T-helper 2 cell treated with Interferon-gamma antibody and Interleukin-4, amounts not matched to agents 100 ng/mL and 5 ng/mL, for 36 hours (primary cell): ENCODE results near the gene ZNF277. TPM values are rescaled to one million over a fixed set of nuclear protein-coding genes. Genes with fewer than 3 reads are reported as not detected.

Experiments used
- intact Hi-C: fragments of 100-400 bp; cut with micrococcal nuclease; formaldehyde crosslinking; loops from one replicate; pipeline ENCODE4 v1.15.1; 2023
- total RNA-seq: library from RNA; stranded (reverse); gene quantifications from 2 replicates; pipeline ENCODE4 v1.2.3, GENCODE V29; 2022

Gene ZNF277
- total RNA-seq, 1 donor from 2014 or later, result 15.7 TPM

- intact Hi-C loops, result no loop called here
These were observed 46.2 kb downstream of the ZNF277 start for GRCh38 chr7:112252691-112253090.

DNA sequence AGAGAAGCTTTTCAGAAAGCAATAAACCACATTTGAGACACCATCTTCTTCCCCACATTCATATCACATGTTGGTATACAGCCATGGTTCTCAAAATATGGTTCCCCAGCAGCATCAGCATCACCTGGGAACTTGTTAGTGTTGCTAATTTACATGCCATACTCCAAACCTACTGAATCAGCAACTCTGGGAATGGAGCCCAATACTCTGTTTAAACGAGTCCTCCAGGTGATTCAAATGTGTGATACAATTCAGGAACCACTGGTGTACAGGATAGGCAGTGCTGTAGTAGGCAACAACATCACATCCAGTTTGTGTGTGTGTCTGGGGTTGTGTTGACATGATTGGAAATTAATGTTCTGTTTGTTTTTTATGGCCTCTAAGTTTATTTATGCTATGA, 47.7 kb downstream of the ZNF277 start:
- intact Hi-C loops, result no loop called here

DNA sequence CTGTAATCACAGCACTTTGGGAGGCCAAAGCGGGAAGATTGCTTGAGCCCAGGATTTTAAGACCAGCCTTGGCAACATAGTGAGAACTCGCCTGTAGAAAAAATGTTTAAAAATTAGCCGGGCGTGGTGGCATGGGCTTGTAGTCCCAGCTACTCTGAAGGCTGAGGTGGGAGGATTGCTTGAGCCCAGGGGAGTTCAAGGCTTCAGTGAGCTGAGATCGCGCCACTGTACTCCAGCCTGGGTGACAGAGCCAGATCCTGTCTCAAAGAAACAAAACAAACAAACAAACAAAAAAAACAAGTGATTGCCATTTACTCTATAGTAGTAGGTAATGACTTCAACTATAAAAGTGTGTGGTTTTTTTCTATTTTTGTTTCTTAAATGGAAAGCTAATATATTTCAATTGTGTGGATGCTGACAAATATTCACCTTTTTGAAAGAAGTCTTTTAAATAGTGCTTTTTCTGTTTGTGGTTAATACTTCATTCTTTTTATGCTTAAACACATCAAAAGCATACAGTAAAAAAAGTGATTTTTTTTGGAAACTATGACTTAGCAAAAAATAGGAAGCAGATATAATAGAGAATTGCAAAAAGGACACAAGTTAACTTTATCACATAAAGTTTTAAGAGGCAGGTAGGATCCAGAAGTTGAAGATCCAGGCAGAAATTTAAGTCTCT, 48.4 kb downstream of the ZNF277 start:
- intact Hi-C loops, result no loop called here

GRCh38 chr7:112255388-112255720, 48.9 kb downstream of the ZNF277 start:
- intact Hi-C loops, result no loop called here

- intact Hi-C loops, result no loop called here
These were observed 50.6 kb downstream of the ZNF277 start for GRCh38 chr7:112257073-112257472.

DNA sequence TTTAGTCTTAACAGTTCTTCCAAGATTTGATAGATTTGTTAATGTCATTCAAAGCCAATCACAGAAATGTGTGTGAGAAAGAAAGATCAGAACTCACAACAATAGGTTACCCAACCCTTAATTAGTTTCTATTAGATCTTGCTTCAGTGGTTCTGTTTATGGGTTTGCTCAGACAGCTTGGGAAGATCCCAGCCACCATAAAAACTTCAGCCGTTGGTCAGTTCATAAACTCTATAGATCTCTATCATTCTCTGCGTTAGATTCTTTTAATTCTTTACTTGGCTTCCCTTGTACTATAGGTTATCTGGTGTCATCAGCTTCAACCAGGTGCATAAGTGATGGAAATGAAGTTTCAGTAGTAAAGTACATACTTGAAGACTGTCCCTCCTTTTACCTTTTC, 54.4 kb downstream of the ZNF277 start:
- intact Hi-C loops, result no loop called here

- intact Hi-C loops, result no loop called here
These were observed 55.5 kb downstream of the ZNF277 start for GRCh38 chr7:112262036-112262435.

GRCh38 chr7:112262855-112263487, 56.5 kb downstream of the ZNF277 start:
- intact Hi-C loops, result no loop called here

GRCh38 chr7:112263519-112263918, 57.0 kb downstream of the ZNF277 start:
- intact Hi-C loops, result no loop called here

DNA sequence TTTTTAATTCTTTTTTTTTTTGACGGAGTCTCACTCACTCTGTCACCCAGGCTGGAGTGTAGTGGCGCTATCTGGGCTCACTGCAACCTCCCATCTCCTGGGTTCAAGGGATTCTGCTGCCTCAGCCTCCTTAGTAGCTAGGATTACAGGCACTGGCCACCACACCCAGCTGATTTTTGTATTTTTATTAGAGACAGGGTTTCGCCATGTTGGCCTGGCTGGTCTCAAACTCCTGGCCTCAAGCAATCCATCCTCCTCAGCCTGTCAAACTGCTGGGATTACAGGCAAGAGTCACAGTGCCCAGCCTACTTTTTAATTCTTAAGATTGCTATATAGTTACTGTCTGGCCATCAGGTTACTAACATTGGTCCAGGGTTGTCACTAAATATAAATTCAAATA, 59.6 kb downstream of the ZNF277 start:
- intact Hi-C loops, result no loop called here

DNA sequence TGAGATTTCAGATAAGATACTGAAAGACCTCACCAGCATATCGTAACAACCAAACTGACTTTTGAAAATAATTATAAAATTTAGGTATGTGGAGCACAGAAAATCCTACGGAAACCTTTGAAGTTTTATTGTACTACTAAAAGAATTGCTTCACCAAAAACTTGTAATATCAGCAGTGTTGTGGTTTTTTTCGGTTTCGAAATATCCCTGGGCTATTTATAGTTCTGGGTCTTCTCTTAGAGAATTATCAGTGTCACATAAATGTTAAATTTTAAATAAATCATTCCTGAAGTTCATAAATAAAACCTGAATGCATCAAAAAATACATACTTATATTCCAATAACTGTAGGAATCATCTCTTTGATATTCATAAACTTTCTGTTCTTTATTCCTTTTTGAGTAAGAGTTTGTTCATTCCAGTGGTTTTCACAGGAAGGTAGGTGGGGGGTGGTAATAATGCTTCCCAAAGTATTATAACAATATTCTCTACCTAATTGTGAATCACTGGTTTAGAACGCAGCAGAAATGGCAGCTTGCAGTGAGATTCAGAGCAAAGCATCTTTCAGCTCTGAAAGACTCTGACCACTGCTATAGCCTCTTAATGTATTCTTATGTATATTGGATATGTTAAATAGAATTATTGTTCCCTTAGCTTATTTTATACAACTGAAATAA, 60.2 kb downstream of the ZNF277 start:
- intact Hi-C loops, result no loop called here

DNA sequence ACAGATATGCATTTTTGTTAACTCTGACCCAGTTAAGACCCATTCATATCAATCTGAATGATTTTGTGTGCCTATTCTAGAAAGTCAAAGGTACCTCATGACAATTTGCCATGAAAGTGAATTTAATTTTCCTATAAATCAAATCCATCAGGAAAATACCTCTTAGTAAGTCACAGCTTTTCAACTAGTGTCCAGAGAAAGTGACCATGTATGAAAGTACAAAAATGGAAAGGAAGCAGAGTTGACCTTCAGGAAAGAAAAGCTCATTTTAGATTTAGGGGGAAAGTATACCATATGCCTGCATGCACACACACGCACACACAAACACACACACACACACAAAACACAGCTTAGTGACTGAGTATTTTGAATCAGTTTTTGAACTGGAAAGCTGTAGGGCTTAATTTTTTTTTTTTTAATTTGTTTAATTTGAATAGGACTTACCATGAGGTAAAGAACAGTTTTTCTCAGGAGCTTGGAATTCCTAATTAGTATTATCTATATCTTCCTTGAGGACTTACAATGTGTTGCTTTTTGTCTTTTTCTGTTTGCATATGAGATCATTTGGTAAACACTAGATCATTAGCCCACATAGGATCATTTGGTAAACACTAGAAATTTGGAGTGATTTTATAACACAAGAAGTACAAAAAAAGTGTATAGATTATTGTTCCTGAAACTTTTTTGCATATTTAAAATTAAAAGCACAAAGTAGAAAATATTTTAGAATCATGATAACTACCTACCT, 61.6 kb downstream of the ZNF277 start:
- intact Hi-C loops, result no loop called here

- intact Hi-C loops, result no loop called here
These were observed 64.7 kb downstream of the ZNF277 start for GRCh38 chr7:112271162-112271561.

DNA sequence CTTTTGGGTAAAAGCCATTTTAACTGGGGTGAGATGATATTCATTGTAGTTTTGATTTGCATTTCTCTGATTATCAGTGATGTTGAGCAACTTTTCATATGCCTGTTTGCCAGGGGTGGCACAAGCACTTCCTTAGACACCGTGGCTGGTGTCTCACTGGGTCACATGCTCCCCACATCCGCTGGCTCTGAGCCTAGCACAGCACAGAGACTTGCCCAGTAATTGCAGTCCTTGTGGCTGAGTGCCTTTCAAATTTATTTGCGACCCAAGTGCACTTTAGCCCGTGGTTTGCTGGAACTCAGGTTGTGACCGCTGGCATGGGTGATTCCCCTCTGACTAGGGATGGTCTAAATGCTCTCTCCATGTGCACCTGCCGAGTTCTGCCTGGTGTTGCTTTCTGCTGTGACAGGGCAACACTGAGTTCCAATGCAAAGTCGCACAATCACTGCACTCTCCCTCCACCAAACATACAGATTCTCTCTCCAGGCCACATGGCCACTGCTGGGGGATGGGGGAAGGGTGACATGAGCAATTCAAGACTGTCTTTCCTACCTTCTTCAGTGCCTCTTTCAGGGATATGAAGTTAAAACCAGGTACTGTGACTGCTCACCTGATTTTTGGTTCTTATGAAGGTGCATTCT, 66.5 kb downstream of the ZNF277 start:
- intact Hi-C loops, result no loop called here

DNA sequence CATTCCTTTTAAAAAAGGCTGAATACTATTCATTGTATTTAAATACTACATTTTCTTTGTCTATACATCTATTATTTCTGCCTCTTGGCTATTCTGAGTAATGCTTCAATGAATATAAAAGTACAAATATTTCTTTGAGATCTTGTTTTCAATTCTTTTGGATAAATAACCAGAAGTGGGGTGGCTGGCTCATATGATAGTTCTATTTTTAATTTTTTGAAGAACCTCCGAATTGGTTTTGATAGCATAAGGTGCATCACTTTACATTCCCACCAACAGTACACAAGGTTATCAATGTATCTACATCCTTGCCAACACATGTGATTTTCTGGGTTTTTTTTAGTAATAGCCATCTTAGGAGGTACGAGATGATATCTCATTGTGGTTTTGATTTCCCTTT, 72.5 kb downstream of the ZNF277 start:
- intact Hi-C loops, result no loop called here

- intact Hi-C loops, result no loop called here
These were observed 73.8 kb downstream of the ZNF277 start for GRCh38 chr7:112280267-112280666.

DNA sequence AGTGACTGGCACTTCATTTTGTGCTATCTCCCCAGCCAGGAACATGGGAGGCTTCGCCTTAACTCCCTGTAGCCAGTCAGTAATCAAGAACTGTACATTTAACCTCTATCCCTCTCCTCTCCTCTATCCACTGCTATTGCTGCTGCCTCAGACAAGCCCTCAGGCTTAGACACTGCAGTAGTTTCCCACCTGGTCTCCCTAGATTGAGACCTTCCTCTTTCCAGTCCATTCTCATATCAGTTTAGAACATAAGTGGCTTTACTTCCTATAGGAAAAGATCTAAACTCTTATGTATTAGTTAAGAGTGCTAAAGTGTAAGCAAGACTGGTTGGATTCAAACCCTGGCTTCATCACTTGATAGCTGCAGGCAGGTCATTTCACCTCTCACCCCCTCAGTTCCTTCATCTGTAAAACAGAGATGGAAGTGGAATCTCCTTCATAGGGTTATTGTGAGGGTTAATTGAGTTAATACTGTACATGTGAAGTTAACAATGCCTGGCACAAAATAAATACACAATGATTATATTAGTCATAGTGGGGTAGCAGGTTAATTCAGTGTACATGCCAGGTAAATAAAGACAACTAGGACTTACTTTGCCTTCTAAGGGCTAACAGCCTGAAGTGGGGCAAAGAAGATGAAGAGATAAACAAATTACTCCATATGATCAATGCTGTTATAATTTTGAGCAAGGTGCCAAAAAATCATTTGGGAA, 76.1 kb downstream of the ZNF277 start:
- intact Hi-C loops, result no loop called here

GRCh38 chr7:112283382-112283910, 77.0 kb downstream of the ZNF277 start:
- intact Hi-C loops, result no loop called here

GRCh38 chr7:112286250-112287086, 80.0 kb downstream of the ZNF277 start:
- intact Hi-C loops, result no loop called here

DNA sequence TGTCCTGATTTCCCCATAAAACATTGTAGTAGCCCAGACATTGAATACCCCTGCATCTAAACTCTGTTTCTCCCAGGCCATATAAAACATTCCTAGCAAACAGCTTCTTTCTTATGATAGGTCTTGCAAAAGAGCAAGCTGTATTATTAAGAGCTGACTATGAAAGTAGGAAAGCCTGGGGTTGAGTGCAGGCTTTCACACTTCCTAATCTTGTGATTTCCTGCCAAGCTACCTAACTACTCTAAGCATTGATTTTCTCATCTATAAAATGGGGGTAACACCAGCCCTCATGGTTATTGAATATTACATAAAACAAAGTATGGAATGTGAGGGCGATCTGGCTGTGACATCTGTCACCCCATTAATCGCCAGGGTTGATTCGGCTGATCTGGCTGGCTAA, 81.8 kb downstream of the ZNF277 start:
- intact Hi-C loops, result no loop called here
